ENCODE results near the gene EYS.
A peak's percentile ranks its signal among the peaks of the same experiment; 100 is the strongest.

EYS gene

GRCh38 chr6:64428186-64428585 lies 1278.8 kb downstream of the EYS start:
- DNase-seq, result no peak

GRCh38 chr6:64415926-64416325 lies 1291.1 kb downstream of the EYS start:
- peak; percentile 46 for DNase-seq

- DNase-seq, result no peak
These were observed 1295.8 kb downstream of the EYS start for GRCh38 chr6:64411226-64411625.

- DNase-seq, result no peak
These were observed 1297.1 kb downstream of the EYS start for GRCh38 chr6:64409948-64410347.

GRCh38 chr6:64404396-64404795 lies 1302.6 kb downstream of the EYS start:
- no peak for DNase-seq

GRCh38 chr6:64383277-64383676 lies 1323.7 kb downstream of the EYS start:
- DNase-seq, result no peak

- no peak for DNase-seq
These were observed 1330.6 kb downstream of the EYS start for GRCh38 chr6:64376394-64376793.

- DNase-seq, result no peak
These were observed 1349.6 kb downstream of the EYS start for GRCh38 chr6:64357430-64357829.

GRCh38 chr6:64347411-64347810 lies 1359.6 kb downstream of the EYS start:
- no peak for DNase-seq

- no peak for DNase-seq
These were observed 1371.8 kb downstream of the EYS start for GRCh38 chr6:64335195-64335594.

- no peak for DNase-seq
These were observed 1372.4 kb downstream of the EYS start for GRCh38 chr6:64334636-64335035.

- DNase-seq, result peak; percentile 53
These were observed 1376.2 kb downstream of the EYS start for GRCh38 chr6:64330694-64331307.

GRCh38 chr6:64326939-64327338 lies 1380.1 kb downstream of the EYS start:
- DNase-seq, result no peak

GRCh38 chr6:64325093-64325492 lies 1381.9 kb downstream of the EYS start:
- DNase-seq, result no peak

GRCh38 chr6:64310214-64310613 lies 1396.8 kb downstream of the EYS start:
- DNase-seq, result no peak

- DNase-seq, result no peak
These were observed 1405.5 kb downstream of the EYS start for GRCh38 chr6:64301307-64302236.

- no peak for DNase-seq
These were observed 1407.8 kb downstream of the EYS start for GRCh38 chr6:64299176-64299575.

- DNase-seq, result no peak
These were observed 1413.0 kb downstream of the EYS start for GRCh38 chr6:64294034-64294433.

- DNase-seq, result no peak
These were observed 1413.7 kb downstream of the EYS start for GRCh38 chr6:64293298-64293697.

GRCh38 chr6:64290867-64291266 lies 1416.2 kb downstream of the EYS start:
- no peak for DNase-seq

- DNase-seq, result no peak
These were observed 1417.1 kb downstream of the EYS start for GRCh38 chr6:64289931-64290330.

GRCh38 chr6:64288351-64288750 lies 1418.7 kb downstream of the EYS start:
- DNase-seq, result no peak

- DNase-seq, result no peak
These were observed 1425.9 kb downstream of the EYS start for GRCh38 chr6:64281167-64281566.

GRCh38 chr6:64280569-64280968 lies 1426.5 kb downstream of the EYS start:
- peak; percentile 49 for DNase-seq

Measured in right forelimb (tissue), 1 donor.